GM23338 (cell line): ENCODE measurements around the gene CENPVL2. TPM values are rescaled to one million over a fixed set of nuclear protein-coding genes. Genes with fewer than 3 reads are reported as not detected.
"Not testable (repeated sequence)": the region's sequence is repeated elsewhere in the genome, so short reads cannot be mapped to it uniquely, and the experiment has no call there.

Experiments used
- ATAC-seq: fragments of 200-7000 bp; cut with Tn5 transposase; 3 replicates; pipeline ENCODE4 v1.9.1; 2020
- DNase-seq: peaks from one replicate; pipeline ENCODE4 v3.0.0-alpha.2; 2015; ENCODE audit warnings: low spot score
- H2AFZ ChIP-seq: fragments of 200-600 bp; sonication (generic); 2 replicates; pipeline ENCODE4 v1.8.0; 2016; ENCODE audit warnings: antibody characterized with exemption, mild to moderate bottlenecking, moderate library complexity
- H3F3A ChIP-seq: fragments of 200-600 bp; sonication (generic); replicated peaks from 2 replicates; pipeline ENCODE4 v1.8.0; 2017; ENCODE audit warnings: antibody characterized with exemption, mixed run types, low read depth
- H3K27ac ChIP-seq: fragments of 200-600 bp; sonication (generic); 2 replicates; pipeline ENCODE4 v1.6.1; 2016; ENCODE audit warnings: low read depth
- H3K27me3 ChIP-seq: fragments of 200-600 bp; sonication (generic); 2 replicates; pipeline ENCODE4 v1.8.0; 2016; ENCODE audit warnings: mild to moderate bottlenecking, mixed run types, moderate library complexity; ENCODE audit not compliant: insufficient read depth
- H3K36me3 ChIP-seq: fragments of 200-600 bp; sonication (generic); 2 replicates; pipeline ENCODE4 v1.8.0; 2016; ENCODE audit warnings: mild to moderate bottlenecking; ENCODE audit not compliant: insufficient read depth
- H3K4me1 ChIP-seq: fragments of 200-600 bp; sonication (generic); 2 replicates; pipeline ENCODE4 v1.8.0; 2016; ENCODE audit warnings: mild to moderate bottlenecking, moderate library complexity; ENCODE audit not compliant: insufficient read depth
- H3K4me2 ChIP-seq: fragments of 200-600 bp; sonication (generic); 2 replicates; pipeline ENCODE4 v1.7.1; 2017; ENCODE audit warnings: mixed run types
- H3K4me3 ChIP-seq: fragments of 200-600 bp; sonication (generic); 2 replicates; pipeline ENCODE4 v1.6.1; 2016; ENCODE audit warnings: mixed run types
- H3K79me2 ChIP-seq: fragments of 200-600 bp; sonication (generic); replicated peaks from 2 replicates; pipeline ENCODE4 v1.8.0; 2017; ENCODE audit warnings: mild to moderate bottlenecking; ENCODE audit not compliant: insufficient read depth
- H3K9me2 ChIP-seq: fragments of 200-600 bp; sonication (generic); 2 replicates; pipeline ENCODE4 v1.8.0; 2017; ENCODE audit not compliant: insufficient read depth
- H4K20me1 ChIP-seq: fragments of 200-600 bp; sonication (generic); replicated peaks from 2 replicates; pipeline ENCODE4 v1.8.0; 2017; ENCODE audit warnings: mild to moderate bottlenecking; ENCODE audit not compliant: insufficient read depth
- H3K27ac Mint-ChIP-seq: 2 replicates; pipeline ENCODE4 v1.8.0; 2020; ENCODE audit warnings: inconsistent platforms, mild to moderate bottlenecking, moderate library complexity, mixed read lengths
- H3K27me3 Mint-ChIP-seq: 3 replicates; pipeline ENCODE4 v1.8.0; 2022; ENCODE audit warnings: low read depth, mild to moderate bottlenecking, moderate library complexity, mixed read lengths, inconsistent platforms; ENCODE audit not compliant: insufficient read depth, poor library complexity
- H3K36me3 Mint-ChIP-seq: 3 replicates; pipeline ENCODE4 v1.8.0; 2021; ENCODE audit warnings: low read depth, mild to moderate bottlenecking, inconsistent platforms, moderate library complexity, mixed read lengths
- H3K4me1 Mint-ChIP-seq: 3 replicates; pipeline ENCODE4 v1.8.0; 2020; ENCODE audit warnings: mild to moderate bottlenecking, inconsistent platforms, mixed read lengths
- H3K4me3 Mint-ChIP-seq: 3 replicates; pipeline ENCODE4 v1.8.0; 2021; ENCODE audit warnings: moderate library complexity, mild to moderate bottlenecking, inconsistent platforms, mixed read lengths
- H3K9me3 Mint-ChIP-seq: 3 replicates; pipeline ENCODE4 v1.8.0; 2020; ENCODE audit warnings: moderate library complexity, mild to moderate bottlenecking, inconsistent platforms, mixed read lengths
- ETS1 ChIP-seq: IDR thresholded peaks from 2 replicates; pipeline ENCODE4 v1.6.1; 2016; ENCODE audit warnings: antibody characterized with exemption
- EZH2 ChIP-seq: fragments of 200-600 bp; sonication (generic); IDR thresholded peaks from one replicate; pipeline ENCODE4 v1.8.0; 2017; ENCODE audit warnings: antibody characterized with exemption, mild to moderate bottlenecking, low read depth; ENCODE audit not compliant: unreplicated experiment
- JUNB ChIP-seq: IDR thresholded peaks from one replicate; pipeline ENCODE4 v1.6.1; 2016; ENCODE audit warnings: antibody characterized with exemption; ENCODE audit not compliant: unreplicated experiment
- NANOG ChIP-seq: IDR thresholded peaks from 2 replicates; pipeline ENCODE4 v1.6.1; 2016; ENCODE audit warnings: antibody characterized with exemption, borderline replicate concordance
- POLR2AphosphoS5 ChIP-seq: IDR thresholded peaks from 2 replicates; pipeline ENCODE4 v1.6.1; 2016; ENCODE audit warnings: antibody characterized with exemption, low read depth
- REST ChIP-seq: IDR thresholded peaks from one replicate; pipeline ENCODE4 v1.6.1; 2018; ENCODE audit warnings: antibody characterized with exemption; ENCODE audit not compliant: unreplicated experiment
- ZNF114 ChIP-seq: fragments of 250-450 bp; sonication (Bioruptor Pico); IDR thresholded peaks from 2 replicates; pipeline ENCODE4 v1.5.0; 2020; ENCODE audit warnings: mild to moderate bottlenecking, moderate library complexity
- ZNF331 ChIP-seq: fragments of 250-450 bp; sonication (Bioruptor Pico); IDR thresholded peaks from 2 replicates; pipeline ENCODE4 v1.5.0; 2020; ENCODE audit warnings: low read depth, mild to moderate bottlenecking, moderate library complexity
- long read RNA-seq: library from polyadenylated mRNA; unstranded; transcript quantifications from one replicate; pipeline ENCODE4 v2.0.0, GENCODE V29; 2020; ENCODE audit not compliant: unreplicated experiment
- polyA plus RNA-seq: library from polyadenylated mRNA; unstranded; fragments of >200 nt; fragmentation: Nextera tagmentation; extraction: Ambion mirVana; gene quantifications from 2 replicates; pipeline ENCODE4 v1.2.1, GENCODE V29; 2016
- total RNA-seq: library from RNA; depleted of rRNA; stranded (reverse); fragments of >200 nt; shearing (Covaris generic); gene quantifications from 2 replicates; pipeline ENCODE4 v1.2.3, GENCODE V29; 2014; rRNA removed

CENPVL2 gene
- 4.4 and 5.2 TPM in 2 replicates for total RNA-seq
- 2.3 and 2.9 TPM in 2 replicates for polyA plus RNA-seq
- long read RNA-seq, partial matches to known transcripts: 0 of 3 reads
- long read RNA-seq, other reads (novel, unspliced or antisense): 0 of 3 reads

- not testable (repeated sequence) for H3K36me3 ChIP-seq, H2AFZ ChIP-seq, H3K9me3 Mint-ChIP-seq, H3K4me2 ChIP-seq, H3K9me2 ChIP-seq, H3K4me3 Mint-ChIP-seq, H3K4me3 ChIP-seq, H3K27ac Mint-ChIP-seq, H3K27me3 Mint-ChIP-seq, H3K27ac ChIP-seq, H3K27me3 ChIP-seq, H3K36me3 Mint-ChIP-seq, H3F3A ChIP-seq, DNase-seq, H4K20me1 ChIP-seq, H3K79me2 ChIP-seq, H3K4me1 Mint-ChIP-seq, H3K4me1 ChIP-seq
- ATAC-seq: peak; percentile 88
Observed at GRCh38 chrX:51682720-51683062, at the start of gene CENPVL2. Gene CENPVL2 (minus strand): TSS chrX:51682831. CDS start chrX:51682831, 0 bp downstream.

GRCh38 chrX:51728202-51728601 is 45.6 kb upstream of the CENPVL2 start:
- H3K4me1 Mint-ChIP-seq: peaks cover 12% of the 10 kb centered on the region
- no peak overlapping the region for H3K27ac Mint-ChIP-seq
- Histone ChIP-seq H2AFZ (no peak overlapping the region), H3K4me1 (peaks cover 7% of the 10 kb centered on the region; the same call in 1 of the 2 replicates), H3K27me3 (peaks cover 36% of the 10 kb centered on the region), H3K27ac (no peak overlapping the region; the same call in 1 of the 2 replicates), H3F3A (no peaks in the 10 kb centered on the region), H4K20me1 (no peaks in the 10 kb centered on the region), H3K9me2 (no peaks in the 10 kb centered on the region), H3K36me3 (no peaks in the 10 kb centered on the region), H3K79me2 (no peaks in the 10 kb centered on the region), H3K4me3 (0 out of 2 replicates have a peak overlapping the region, but pooled peaks have one; percentile 0), H3K4me2 (peak overlapping the region; percentile 71)
- no peak for DNase-seq
- no peak for TF ChIP-seq POLR2AphosphoS5
- peak; percentile 61; the same call in 1 of the 2 replicates for TF ChIP-seq NANOG
- no peak for TF ChIP-seq ETS1
- no peak for TF ChIP-seq ZNF114 (CRISPR knock-in tag)
- no peak for TF ChIP-seq REST
- no peak for TF ChIP-seq JUNB
- no peak for TF ChIP-seq EZH2
- TF ChIP-seq ZNF331 (CRISPR knock-in tag): no peak
- peak overlapping the region; percentile 33; the same call in 1 of the 3 replicates for H3K4me3 Mint-ChIP-seq
- ATAC-seq: peak; percentile 41; the same call in 1 of the 3 replicates
- peaks cover 20% of the 10 kb centered on the region for H3K27me3 Mint-ChIP-seq
- H3K36me3 Mint-ChIP-seq: no peaks in the 10 kb centered on the region
- H3K9me3 Mint-ChIP-seq: no peaks in the 10 kb centered on the region

- DNase-seq, H4K20me1 ChIP-seq, H3K27ac Mint-ChIP-seq, H3K4me3 ChIP-seq, H3K36me3 Mint-ChIP-seq, H3K4me1 Mint-ChIP-seq, H2AFZ ChIP-seq, H3K9me2 ChIP-seq, H3K4me2 ChIP-seq, H3K9me3 Mint-ChIP-seq, H3K27me3 ChIP-seq, H3K27ac ChIP-seq, H3F3A ChIP-seq, H3K4me3 Mint-ChIP-seq, H3K27me3 Mint-ChIP-seq, H3K4me1 ChIP-seq, H3K36me3 ChIP-seq, ATAC-seq, H3K79me2 ChIP-seq: not testable (repeated sequence)
Observed at GRCh38 chrX:51712943-51713647, 30.5 kb upstream of the CENPVL2 start.

GRCh38 chrX:51710277-51711164 is 27.9 kb upstream of the CENPVL2 start, which contains the start of gene CENPVL1:
Gene CENPVL1 (plus strand): TSS chrX:51710512. CDS start chrX:51710512, 0 bp downstream.
- not testable (repeated sequence) for H3K4me1 ChIP-seq, H3K9me3 Mint-ChIP-seq, H3K4me3 Mint-ChIP-seq, H3K4me2 ChIP-seq, H3K27me3 ChIP-seq, H3K27me3 Mint-ChIP-seq, H3F3A ChIP-seq, H2AFZ ChIP-seq, H3K36me3 Mint-ChIP-seq, H4K20me1 ChIP-seq, DNase-seq, H3K9me2 ChIP-seq, H3K4me3 ChIP-seq, H3K27ac ChIP-seq, H3K4me1 Mint-ChIP-seq, H3K79me2 ChIP-seq, H3K27ac Mint-ChIP-seq, H3K36me3 ChIP-seq
- peak; percentile 87 for ATAC-seq
